Hippocampal formation (tissue), 2 donors: ENCODE measurements around the gene LRIT2.

Experiments
- DNase-seq, 2 donors: peaks; one replicate each; lab custom pipeline; 2025; lab: John Stamatoyannopoulos, UW

The LRIT2 gene

GRCh38 chr10:84243759-84244158 lies 18.4 kb upstream of the LRIT2 start:
- DNase-seq, result no peak

- no peak for DNase-seq
Observed at GRCh38 chr10:84241185-84241790, 15.9 kb upstream of the LRIT2 start, which contains the start of gene LRIT1. Gene LRIT1, minus strand, starts transcription at chr10:84241546. Its CDS starts 107 bp downstream, at chr10:84241439.

- no peak for DNase-seq
Observed at GRCh38 chr10:84238909-84239308, 13.6 kb upstream of the LRIT2 start.

GRCh38 chr10:84237199-84238051 lies 12.1 kb upstream of the LRIT2 start:
- DNase-seq, result no peak

- no peak for DNase-seq
Observed at GRCh38 chr10:84236807-84237198, 11.5 kb upstream of the LRIT2 start.

- DNase-seq, result no peak
Observed at GRCh38 chr10:84235096-84235495, 9.8 kb upstream of the LRIT2 start.

GRCh38 chr10:84234479-84234878 lies 9.1 kb upstream of the LRIT2 start:
- DNase-seq, result no peak

- no peak for DNase-seq
Observed at GRCh38 chr10:84233940-84234339, 8.6 kb upstream of the LRIT2 start.

GRCh38 chr10:84232376-84232775 lies 7.0 kb upstream of the LRIT2 start:
- no peak for DNase-seq

GRCh38 chr10:84230359-84230758 lies 5.0 kb upstream of the LRIT2 start:
- DNase-seq, result no peak

GRCh38 chr10:84227810-84228209 lies 2.5 kb upstream of the LRIT2 start:
- DNase-seq, result no peak

- no peak for DNase-seq
Observed at GRCh38 chr10:84226616-84227015, 1.3 kb upstream of the LRIT2 start.

- DNase-seq, result no peak
Observed at GRCh38 chr10:84224411-84225028, 824 bp downstream of the LRIT2 start.

- DNase-seq, result no peak
Observed at GRCh38 chr10:84221916-84222315, 3.4 kb downstream of the LRIT2 start.

- DNase-seq, result no peak
Observed at GRCh38 chr10:84217746-84218145, 7.6 kb downstream of the LRIT2 start.

GRCh38 chr10:84216834-84217233 lies 8.5 kb downstream of the LRIT2 start:
- no peak for DNase-seq

GRCh38 chr10:84214612-84215235 lies 10.6 kb downstream of the LRIT2 start:
- no peak for DNase-seq

- DNase-seq, result no peak
Observed at GRCh38 chr10:84214046-84214572, 11.2 kb downstream of the LRIT2 start.

GRCh38 chr10:84213076-84213475 lies 12.3 kb downstream of the LRIT2 start:
- no peak for DNase-seq

- DNase-seq, result no peak
Observed at GRCh38 chr10:84212014-84212413, 13.3 kb downstream of the LRIT2 start.

GRCh38 chr10:84211566-84211965 lies 13.8 kb downstream of the LRIT2 start:
- no peak for DNase-seq

- DNase-seq, result no peak
Observed at GRCh38 chr10:84208023-84208422, 17.3 kb downstream of the LRIT2 start.
